ENCODE results near the gene HIRIP3. TPM values are rescaled to one million over a fixed set of nuclear protein-coding genes. Genes with fewer than 3 reads are reported as not detected.

HIRIP3 gene
- total and polyA plus RNA-seq, 2 of the 13 experiments (the other 11 are each of a cell fraction or from before 2014, with no cell fraction given): 12.6 to 17.2 TPM

- TF ChIP-seq CEBPZ (IDR thresholded peaks at IDR 0.05; ENCODE audit: low read length) (no peak), CBFB (CRISPR knock-in tag; IDR thresholded peaks at IDR 0.05) (no peak), ZBTB7B (CRISPR knock-in tag; IDR thresholded peaks at IDR 0.05) (no peak), HMGA1 (CRISPR knock-in tag; conservative IDR thresholded peaks at IDR 0.05) (no peak), ZNF264 (CRISPR knock-in tag; IDR thresholded peaks at IDR 0.05) (peak; percentile 92; the same call in 1 of the 2 replicates), SSRP1 (CRISPR knock-in tag; IDR thresholded peaks at IDR 0.05) (no peak), KDM4B (CRISPR knock-in tag; IDR thresholded peaks at IDR 0.05) (no peak), POLR2G (IDR thresholded peaks at IDR 0.05; ENCODE audit: low read depth, low read length) (peak; percentile 98), KDM3A (CRISPR knock-in tag; IDR thresholded peaks at IDR 0.05; ENCODE audit: low read depth) (peak; percentile 54), HOXD1 (CRISPR knock-in tag; IDR thresholded peaks at IDR 0.05) (peak; percentile 74; the same call in 1 of the 2 replicates), ZMAT5 (CRISPR knock-in tag; IDR thresholded peaks at IDR 0.05; ENCODE audit: borderline replicate concordance, low read depth) (no peak), ZNF570 (CRISPR knock-in tag; IDR thresholded peaks at IDR 0.05; ENCODE audit: borderline replicate concordance) (no peak), ZNF484 (CRISPR knock-in tag; IDR thresholded peaks at IDR 0.05; ENCODE audit: borderline replicate concordance, low read depth) (no peak; the same call in 1 of the 2 replicates), POGZ (CRISPR knock-in tag; IDR thresholded peaks at IDR 0.05) (peak; percentile 75), PCBP1 (IDR thresholded peaks at IDR 0.05; ENCODE audit: borderline replicate concordance, low read depth, low read length) (no peak), SP5 (CRISPR knock-in tag; IDR thresholded peaks at IDR 0.05; ENCODE audit: borderline replicate concordance, low read depth) (peak; percentile 96), TP53 (CRISPR knock-in tag; conservative IDR thresholded peaks at IDR 0.05) (peak; percentile 87; the same call in 1 of the 2 replicates), SIX4 (CRISPR knock-in tag; IDR thresholded peaks at IDR 0.05) (peak; percentile 43; the same call in 1 of the 2 replicates), SKI (IDR thresholded peaks at IDR 0.05; ENCODE audit: partially characterized antibody) (peak; percentile 61), KLF16 (CRISPR knock-in tag; IDR thresholded peaks at IDR 0.05) (peak in 1 of 2 experiments; percentile 89; a peak in 2 of 4 replicates), ZNF331 (CRISPR knock-in tag; IDR thresholded peaks at IDR 0.05) (0 out of 2 replicates have a peak, but pooled peaks have one; percentile 30), ZNF672 (CRISPR knock-in tag; IDR thresholded peaks at IDR 0.05) (no peak), JUN (CRISPR knock-in tag; IDR thresholded peaks at IDR 0.05) (peak; percentile 60; the same call in 1 of the 2 replicates), ZSCAN21 (CRISPR knock-in tag; IDR thresholded peaks at IDR 0.05; ENCODE audit: borderline replicate concordance) (peak; percentile 91; the same call in 1 of the 2 replicates)
- TF ChIP-seq, protein P1, sequence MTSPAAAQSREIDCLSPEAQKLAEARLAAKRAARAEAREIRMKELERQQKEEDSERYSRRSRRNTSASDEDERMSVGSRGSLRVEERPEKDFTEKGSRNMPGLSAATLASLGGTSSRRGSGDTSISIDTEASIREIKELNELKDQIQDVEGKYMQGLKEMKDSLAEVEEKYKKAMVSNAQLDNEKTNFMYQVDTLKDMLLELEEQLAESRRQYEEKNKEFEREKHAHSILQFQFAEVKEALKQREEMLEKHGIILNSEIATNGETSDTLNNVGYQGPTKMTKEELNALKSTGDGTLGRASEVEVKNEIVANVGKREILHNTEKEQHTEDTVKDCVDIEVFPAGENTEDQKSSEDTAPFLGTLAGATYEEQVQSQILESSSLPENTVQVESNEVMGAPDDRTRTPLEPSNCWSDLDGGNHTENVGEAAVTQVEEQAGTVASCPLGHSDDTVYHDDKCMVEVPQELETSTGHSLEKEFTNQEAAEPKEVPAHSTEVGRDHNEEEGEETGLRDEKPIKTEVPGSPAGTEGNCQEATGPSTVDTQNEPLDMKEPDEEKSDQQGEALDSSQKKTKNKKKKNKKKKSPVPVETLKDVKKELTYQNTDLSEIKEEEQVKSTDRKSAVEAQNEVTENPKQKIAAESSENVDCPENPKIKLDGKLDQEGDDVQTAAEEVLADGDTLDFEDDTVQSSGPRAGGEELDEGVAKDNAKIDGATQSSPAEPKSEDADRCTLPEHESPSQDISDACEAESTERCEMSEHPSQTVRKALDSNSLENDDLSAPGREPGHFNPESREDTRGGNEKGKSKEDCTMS (CRISPR knock-in tag; conservative IDR thresholded peaks at IDR 0.05): no peak
These were observed 21.8 kb downstream of the HIRIP3 start, which contains the start of gene TAOK2 (continued) for GRCh38 chr16:29973384-29974246.

Data from HepG2 (cell line).